GM20000 (cell line): ENCODE data around the gene COL18A1.

ENCODE experiments used
- DNase-seq: peaks from one replicate; pipeline ENCODE4 v3.0.0; 2012; ENCODE audit warnings: low spot score
- TF ChIP-seq, protein P1 (sequence below): IDR thresholded peaks from 2 replicates; pipeline ENCODE4 v1.5.1; 2012; ENCODE audit warnings: mild to moderate bottlenecking, control low read depth; ENCODE audit errors: extremely low read depth, missing control alignments

The COL18A1 gene

GRCh38 chr21:45534636-45535331 lies 129.8 kb downstream of the COL18A1 start:
- no peak for DNase-seq

GRCh38 chr21:45535341-45536081 lies 130.5 kb downstream of the COL18A1 start:
- no peak for DNase-seq

More at GRCh38 chr21:45534636-45535331, 129.8 kb downstream of the COL18A1 start:
- TF ChIP-seq, protein P1, sequence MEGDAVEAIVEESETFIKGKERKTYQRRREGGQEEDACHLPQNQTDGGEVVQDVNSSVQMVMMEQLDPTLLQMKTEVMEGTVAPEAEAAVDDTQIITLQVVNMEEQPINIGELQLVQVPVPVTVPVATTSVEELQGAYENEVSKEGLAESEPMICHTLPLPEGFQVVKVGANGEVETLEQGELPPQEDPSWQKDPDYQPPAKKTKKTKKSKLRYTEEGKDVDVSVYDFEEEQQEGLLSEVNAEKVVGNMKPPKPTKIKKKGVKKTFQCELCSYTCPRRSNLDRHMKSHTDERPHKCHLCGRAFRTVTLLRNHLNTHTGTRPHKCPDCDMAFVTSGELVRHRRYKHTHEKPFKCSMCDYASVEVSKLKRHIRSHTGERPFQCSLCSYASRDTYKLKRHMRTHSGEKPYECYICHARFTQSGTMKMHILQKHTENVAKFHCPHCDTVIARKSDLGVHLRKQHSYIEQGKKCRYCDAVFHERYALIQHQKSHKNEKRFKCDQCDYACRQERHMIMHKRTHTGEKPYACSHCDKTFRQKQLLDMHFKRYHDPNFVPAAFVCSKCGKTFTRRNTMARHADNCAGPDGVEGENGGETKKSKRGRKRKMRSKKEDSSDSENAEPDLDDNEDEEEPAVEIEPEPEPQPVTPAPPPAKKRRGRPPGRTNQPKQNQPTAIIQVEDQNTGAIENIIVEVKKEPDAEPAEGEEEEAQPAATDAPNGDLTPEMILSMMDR = no peak

DNA sequence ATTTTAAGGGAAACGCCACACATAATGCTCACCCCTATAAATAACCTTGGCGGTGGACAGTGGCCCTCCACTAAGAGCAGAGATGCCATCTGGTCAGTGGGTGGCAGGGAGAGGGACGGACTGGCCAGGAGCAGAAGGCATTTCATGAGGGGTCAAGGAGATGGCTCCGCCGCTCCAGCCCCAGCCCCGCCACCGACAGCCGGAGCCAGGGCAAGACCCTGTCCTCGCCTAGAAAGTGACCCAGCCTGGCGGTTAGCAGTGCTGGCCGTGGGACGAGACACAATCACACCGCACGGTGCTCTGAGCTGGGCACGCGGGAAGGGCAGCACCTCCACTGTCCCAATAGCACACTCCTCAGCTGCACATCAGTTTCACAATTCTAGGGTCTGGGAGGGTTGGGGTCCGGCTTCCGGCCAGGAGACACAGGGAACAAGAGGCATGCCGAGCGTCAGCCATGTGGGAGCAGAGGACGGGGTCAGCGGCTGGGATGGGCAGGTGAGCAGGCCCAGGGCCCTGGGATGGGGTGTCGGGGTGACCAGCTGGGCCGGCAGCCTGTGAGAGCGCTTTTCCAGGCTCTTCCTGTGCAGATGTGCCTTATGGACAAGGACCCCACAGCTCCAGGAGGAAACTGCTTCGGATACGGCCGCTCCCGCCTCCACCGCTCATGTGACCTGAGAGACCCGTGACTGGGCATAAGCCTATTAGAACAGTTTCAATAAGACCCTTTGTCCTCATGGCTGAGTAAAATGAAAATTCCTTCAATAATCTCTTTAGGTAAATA lies 131.5 kb downstream of the COL18A1 start:
- TF ChIP-seq, protein P1 = no peak
- no peak for DNase-seq

More at GRCh38 chr21:45535341-45536081, 130.5 kb downstream of the COL18A1 start:
- TF ChIP-seq, protein P1 = no peak

DNA sequence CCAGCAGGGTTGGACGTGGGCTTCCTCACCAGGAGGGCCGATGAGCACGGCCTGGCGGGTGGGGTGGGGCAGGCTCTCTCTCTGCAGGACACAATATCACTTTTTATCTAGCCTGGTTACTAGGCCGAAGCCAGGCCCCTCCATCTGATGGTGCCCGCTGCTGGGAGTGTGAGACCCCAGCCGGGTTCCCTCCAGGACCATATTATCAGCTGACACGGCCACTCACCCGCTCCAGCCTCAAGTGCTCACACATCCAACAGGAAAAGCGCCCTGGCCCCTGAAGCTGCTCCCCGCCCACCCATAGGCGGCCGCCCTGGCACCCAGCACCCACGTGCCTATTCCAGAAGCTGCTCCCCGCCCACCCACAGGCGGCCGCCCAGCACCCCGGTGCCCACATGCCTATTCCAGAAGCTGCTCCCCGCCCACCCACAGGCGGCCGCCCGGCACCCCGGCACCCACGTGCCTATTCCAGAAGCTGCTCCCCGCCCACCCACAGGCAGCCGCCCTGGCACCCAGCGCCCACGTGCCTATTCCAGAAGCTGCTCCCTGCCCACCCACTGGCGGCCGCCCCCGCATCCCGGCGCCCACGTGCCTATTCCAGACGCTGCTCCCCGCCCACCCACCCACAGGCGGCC lies 132.3 kb downstream of the COL18A1 start:
- TF ChIP-seq, protein P1 = no peak
- DNase-seq = no peak

DNA sequence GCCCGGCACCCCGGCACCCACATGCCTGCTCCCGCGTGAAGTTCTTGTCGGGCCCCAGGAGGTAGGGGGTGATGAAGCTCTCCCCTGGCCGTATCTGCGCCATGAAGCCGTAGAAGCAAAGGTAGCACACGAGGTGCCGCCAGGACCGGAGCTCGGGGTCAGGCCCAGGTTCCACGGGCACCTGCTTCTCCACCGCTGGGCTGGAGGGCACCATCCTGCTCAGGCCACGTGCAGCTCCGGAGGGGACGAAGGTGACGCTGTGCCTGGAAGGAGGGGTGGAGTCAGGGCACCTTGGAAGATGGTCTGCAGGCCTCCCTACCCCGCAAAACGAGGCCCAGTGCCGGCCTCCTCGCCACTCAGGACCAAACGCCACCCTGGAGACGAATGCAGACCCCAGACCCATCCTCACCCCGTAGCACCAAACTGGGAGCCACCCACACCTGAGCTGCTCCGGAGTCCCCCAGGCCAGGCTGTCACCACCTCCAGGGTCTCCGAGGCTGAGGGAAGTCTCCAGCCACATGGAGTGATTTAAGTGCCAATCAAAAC lies 132.9 kb downstream of the COL18A1 start:
- TF ChIP-seq, protein P1 = no peak

DNA sequence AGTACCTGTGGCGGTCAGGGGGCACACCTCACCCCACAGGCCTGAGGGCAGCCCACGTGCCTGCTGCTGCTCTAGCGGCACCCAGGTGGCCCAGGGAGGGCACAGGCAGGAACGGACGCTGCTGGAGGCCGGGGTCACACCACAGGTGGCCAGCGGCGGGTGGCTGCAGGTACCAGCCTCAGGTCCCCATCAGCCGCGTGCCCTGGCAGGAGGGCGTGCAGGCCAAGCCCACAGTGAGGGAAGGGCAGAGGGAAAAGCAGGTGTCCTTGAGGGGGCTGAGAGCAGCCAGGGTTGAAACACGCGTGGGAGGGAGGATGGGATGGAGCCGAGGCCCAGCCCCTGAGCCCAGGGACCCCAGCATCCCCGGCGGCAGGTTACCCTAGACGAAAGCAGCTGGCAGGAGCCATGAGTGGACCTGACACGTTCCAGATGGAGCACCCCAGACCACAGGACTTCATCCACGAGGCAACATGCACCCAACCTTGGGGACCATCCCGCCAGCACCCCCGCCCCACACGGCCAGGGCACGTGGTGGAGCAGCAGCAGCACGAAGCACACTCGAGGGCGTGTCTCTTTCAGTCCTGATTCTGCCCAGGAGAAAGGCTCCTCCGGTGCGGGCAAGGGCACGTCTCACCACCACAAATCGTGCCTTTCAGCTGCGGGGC lies 133.5 kb downstream of the COL18A1 start:
- DNase-seq = no peak
- TF ChIP-seq, protein P1 = no peak

More for the DNA sequence above, 132.9 kb downstream of the COL18A1 start:
- DNase-seq = no peak
